K562 (cell line): ENCODE data around the gene CRACDL. TPM values are rescaled to one million over a fixed set of nuclear protein-coding genes. Genes with fewer than 3 reads are reported as not detected.

Experiments used
- ATAC-seq: fragments of 200-7000 bp; cut with Tn5 transposase; 3 replicates; pipeline ENCODE4 v1.9.1; 2020; ENCODE audit warnings: moderate library complexity
- BruUV-seq: library from RNA; stranded (reverse); fragments of 400-500 nt; replicated peaks from 2 replicates; lab custom pipeline; 2021; lab: Mats Ljungman, UMichigan
- CTCF ChIA-PET: fragments of 300-600 bp; formaldehyde crosslinking; extraction: SDS; loops from one replicate; lab custom pipeline; 2021; ENCODE audit warnings: low intra/inter-chr PET ratio; lab: Yijun Ruan, JAX
- POLR2A ChIA-PET: fragments of 300-600, 350-650 bp; sonication (Branson Sonifier 250); formaldehyde crosslinking; extraction: SDS; loops from one replicate; lab custom pipeline; 2021; ENCODE audit warnings: antibody characterized with exemption, inconsistent platforms; lab: Yijun Ruan, JAX
- DNase-seq, 4 experiments: peaks; one replicate each; pipeline versions ENCODE4 v3.0.0 to v3.0.0-alpha.2; 2011 to 2018; ENCODE audit warnings: low spot score in 3 of 4, mixed read lengths in 3 of 4; ENCODE audit errors: extremely low read depth in 1 of 4
- FAIRE-seq: peaks from 2 replicates; lab custom pipeline; 2011; peaks lifted over from hg19 to GRCh38; lab: Jason Lieb, UNC
- H2AFZ ChIP-seq: 2 replicates; pipeline ENCODE4 v1.6.0; 2011; ENCODE audit warnings: low read depth, low read length, control low read depth, inconsistent platforms
- H3K27ac ChIP-seq: fragments of 200-600 bp; 3 replicates; pipeline ENCODE4 v1.8.0; 2011; ENCODE audit warnings: low read depth, mild to moderate bottlenecking, control low read depth, inconsistent platforms, low read length, moderate library complexity, mixed read lengths; ENCODE audit errors: extremely low read depth
- H3K27me3 ChIP-seq, 2 experiments: fragments of 300-600 bp in 1 of 2; 2 replicates in 1 of 2; 3 replicates in 1 of 2; pipeline versions ENCODE4 v1.6.0 to v1.8.0; 2011; ENCODE audit warnings: inconsistent platforms in 2 of 2, low read length in 2 of 2, mild to moderate bottlenecking in 1 of 2, mixed read lengths in 1 of 2, moderate library complexity in 1 of 2; ENCODE audit not compliant: control insufficient read depth in 2 of 2, insufficient read depth in 2 of 2
- H3K36me3 ChIP-seq: fragments of 300-600 bp; 3 replicates; pipeline ENCODE4 v1.8.0; 2011; ENCODE audit warnings: mild to moderate bottlenecking, low read length, inconsistent platforms; ENCODE audit not compliant: control insufficient read depth, insufficient read depth
- H3K4me1 ChIP-seq, 2 experiments: fragments of 200-600 bp in 1 of 2; replicated peaks in 1 of 2; 2 replicates in 1 of 2; 3 replicates in 1 of 2; pipeline versions ENCODE4 v1.5.1 to v1.8.0; 2011; ENCODE audit warnings: inconsistent platforms in 2 of 2, low read length in 2 of 2, mild to moderate bottlenecking in 1 of 2, mixed read lengths in 1 of 2, moderate library complexity in 1 of 2; ENCODE audit not compliant: control insufficient read depth in 2 of 2, insufficient read depth in 2 of 2
- H3K4me2 ChIP-seq: 2 replicates; pipeline ENCODE4 v1.6.1; 2011; ENCODE audit warnings: low read length, control low read depth, inconsistent platforms, mixed read lengths; ENCODE audit not compliant: insufficient read depth
- H3K4me3 ChIP-seq: fragments of 200-600 bp; sonication (generic), shearing (Covaris generic); 2 replicates; pipeline ENCODE4 v1.5.1; 2016; ENCODE audit warnings: control low read depth, inconsistent platforms
- H3K79me2 ChIP-seq: fragments of 200-600 bp; 3 replicates; pipeline ENCODE4 v1.8.0; 2011; ENCODE audit warnings: low read length, inconsistent platforms; ENCODE audit not compliant: control insufficient read depth, insufficient read depth
- H3K9ac ChIP-seq, 2 experiments: 2 replicates each; pipeline versions ENCODE4 v1.6.0 to v1.6.1; 2011; ENCODE audit warnings: low read depth in 2 of 2, low read length in 2 of 2, control low read depth in 1 of 2, inconsistent platforms in 1 of 2, mild to moderate bottlenecking in 1 of 2, mixed read lengths in 1 of 2; ENCODE audit not compliant: insufficient read depth in 1 of 2
- H3K9me1 ChIP-seq: one replicate; pipeline ENCODE4 v1.6.0; 2011; ENCODE audit warnings: inconsistent platforms, mild to moderate bottlenecking, low read length, moderate library complexity; ENCODE audit not compliant: control insufficient read depth, insufficient read depth
- H3K9me3 ChIP-seq: replicated peaks from 2 replicates; pipeline ENCODE4 v1.5.1; 2011; ENCODE audit warnings: low read depth, low read length, inconsistent platforms; ENCODE audit not compliant: control insufficient read depth, insufficient read depth
- H4K20me1 ChIP-seq: replicated peaks from 2 replicates; pipeline ENCODE4 v1.6.1; 2011; ENCODE audit warnings: low read length, inconsistent platforms, mixed read lengths; ENCODE audit not compliant: control insufficient read depth, insufficient read depth
- E2F6 ChIP-seq, 2 experiments: IDR thresholded peaks; 2 replicates each; pipeline ENCODE4 v1.6.1; 2011; ENCODE audit warnings: borderline replicate concordance in 1 of 2, control low read depth in 1 of 2, low read depth in 1 of 2, low read length in 1 of 2, mild to moderate bottlenecking in 1 of 2, mixed read lengths in 1 of 2, moderate library complexity in 1 of 2; ENCODE audit not compliant: insufficient read depth in 1 of 2, insufficient read length in 1 of 2, poor library complexity in 1 of 2, severe bottlenecking in 1 of 2; ENCODE audit errors: extremely low read depth in 1 of 2
- ETS1 ChIP-seq: conservative IDR thresholded peaks from 2 replicates; pipeline ENCODE4 v1.6.1; 2011; ENCODE audit warnings: low read depth, mild to moderate bottlenecking, low read length; ENCODE audit not compliant: control insufficient read depth
- HNRNPL ChIP-seq: fragments of 200-400 bp; formaldehyde crosslinking; IDR thresholded peaks from 2 replicates; pipeline ENCODE4 v1.6.1; 2017; ENCODE audit warnings: low read depth, mild to moderate bottlenecking, low read length
- MEF2D ChIP-seq: conservative IDR thresholded peaks from 2 replicates; pipeline ENCODE4 v1.6.1; 2016; ENCODE audit warnings: low read depth, missing genetic modification characterization, missing compliant biosample characterization
- RBM39 ChIP-seq: fragments of 200-400 bp; formaldehyde crosslinking; optimal IDR thresholded peaks from 2 replicates; pipeline ENCODE3; 2018; ENCODE audit warnings: low read depth, low read length
- TCF7 ChIP-seq: sonication (generic); IDR thresholded peaks from 2 replicates; pipeline ENCODE4 v1.6.1; 2016; ENCODE audit warnings: antibody characterized with exemption, borderline replicate concordance
- ZBTB49 ChIP-seq: sonication (generic); formaldehyde crosslinking; IDR thresholded peaks from 2 replicates; pipeline ENCODE4 v1.8.0; 2022; ENCODE audit warnings: missing genetic modification reagents, mild to moderate bottlenecking, borderline replicate concordance
- ZC3H4 ChIP-seq: sonication (generic); formaldehyde crosslinking; IDR thresholded peaks from 2 replicates; pipeline ENCODE4 v1.9.0; 2021; ENCODE audit warnings: missing genetic modification reagents, borderline replicate concordance
- WGBS: fragments of 100-300 bp; shearing (Covaris generic); methylation state at CpG from one replicate; pipeline ENCODE4 v1.1.6; 2016; ENCODE audit warnings: low coverage, mixed read lengths; ENCODE audit not compliant: insufficient coverage; ENCODE audit errors: missing lambda C conversion rate; 5-methylcytosine and 5-hydroxymethylcytosine counted together
- in situ Hi-C: fragments of 300-500 bp; cut with MboI; formaldehyde crosslinking; loops from 4 replicates; pipeline ENCODE4 v1.15.0; 2018; ENCODE audit warnings: inconsistent platforms, mixed read lengths
- intact Hi-C: fragments of 100-400 bp; cut with micrococcal nuclease; formaldehyde crosslinking; loops from 2 replicates; pipeline ENCODE4 v1.14.2; 2022
- polyA plus RNA-seq, 8 experiments: library from polyadenylated mRNA; depleted of rRNA in 4 of 8; stranded (reverse) in 5 of 8; unstranded in 3 of 8; fragments of >200 nt; fragmentation: Nextera tagmentation in 2 of 8; fragmentation: Illumina TruSeq in 1 of 8; extraction: Ambion mirVana in 2 of 8; extraction: Trizol in 1 of 8; gene quantifications; 2 replicates each; pipeline versions ENCODE4 v1.2.1 to v1.2.3, GENCODE V29; 2011 to 2014; ENCODE audit warnings: inconsistent platforms in 1 of 8, missing spikeins in 1 of 8
- total RNA-seq, 7 experiments: library from RNA; depleted of rRNA in 6 of 7; stranded (reverse); fragments of >200 nt in 6 of 7; fragmentation: Illumina TruSeq in 2 of 7; extraction: Trizol in 2 of 7; gene quantifications; 2 replicates each; pipeline versions ENCODE4 v1.2.1 to v1.2.3, GENCODE V29; 2011 to 2021; ENCODE audit warnings: low replicate concordance in 1 of 7
- TF ChIP-seq, protein P1 (sequence below): fragments of 200-800 bp; sonication (Bioruptor generic); IDR thresholded peaks from 2 replicates; pipeline ENCODE4 v1.6.1; 2016; ENCODE audit warnings: missing genetic modification characterization, missing compliant biosample characterization
- TF ChIP-seq, protein P2 (sequence below): sonication (generic); formaldehyde crosslinking; IDR thresholded peaks from 2 replicates; pipeline ENCODE4 v1.8.0; 2022; ENCODE audit warnings: missing genetic modification reagents, mild to moderate bottlenecking, moderate library complexity, borderline replicate concordance

The CRACDL gene
- total and polyA plus RNA-seq, 9 of the 15 experiments (the other 6 are each of a cell fraction or from before 2014, with no cell fraction given), result not detected

GRCh38 chr2:98929920-98930319 is 6.1 kb downstream of the CRACDL start:
- H3K27ac ChIP-seq, result no peak overlapping the region
- ChIA-PET POLR2A (no interaction called here), CTCF (no interaction called here)
- in situ Hi-C loops (no loop called here), intact Hi-C loops (no loop called here)
- no peaks in the 10 kb centered on the region for H3K9me1 ChIP-seq
- no peak for ATAC-seq
- H3K79me2 ChIP-seq, result no peaks in the 10 kb centered on the region
- FAIRE-seq, result no peak
- 1% methylated on average over 10 of the region's 15 CpGs for WGBS
- H3K4me3 ChIP-seq, result no peak overlapping the region
- no peak overlapping the region for H2AFZ ChIP-seq
- H3K36me3 ChIP-seq, result no peaks in the 10 kb centered on the region
- H3K9ac ChIP-seq, result no peak overlapping the region
- no TSS peak for BruUV-seq
- H3K27me3 ChIP-seq, result peaks cover 15 to 46% of the 10 kb centered on the region in 2 experiments; a peak in 3 of 5 replicates
- no peaks in the 10 kb centered on the region; the same call in 1 of the 2 replicates for H4K20me1 ChIP-seq
- no peaks in the 10 kb centered on the region for H3K9me3 ChIP-seq
- H3K4me2 ChIP-seq, result no peak overlapping the region
- no peaks in the 10 kb centered on the region for H3K4me1 ChIP-seq
- DNase-seq, result no peak
- TF ChIP-seq RBM39 (no peak), HNRNPL (no peak), MEF2D (tag) (no peak), E2F6 (IDR thresholded peaks at IDR 0.05; ENCODE audit: borderline replicate concordance in 1 of 2, extremely low read depth in 1 of 2, insufficient read depth in 1 of 2, insufficient read length in 1 of 2, low read depth in 1 of 2, low read length in 1 of 2, poor library complexity in 1 of 2, severe bottlenecking in 1 of 2) (no peak), TCF7 (no peak), ZC3H4 (CRISPR knock-in tag) (no peak), ZBTB49 (CRISPR knock-in tag) (no peak), ETS1 (no peak)
- TF ChIP-seq, protein P1, sequence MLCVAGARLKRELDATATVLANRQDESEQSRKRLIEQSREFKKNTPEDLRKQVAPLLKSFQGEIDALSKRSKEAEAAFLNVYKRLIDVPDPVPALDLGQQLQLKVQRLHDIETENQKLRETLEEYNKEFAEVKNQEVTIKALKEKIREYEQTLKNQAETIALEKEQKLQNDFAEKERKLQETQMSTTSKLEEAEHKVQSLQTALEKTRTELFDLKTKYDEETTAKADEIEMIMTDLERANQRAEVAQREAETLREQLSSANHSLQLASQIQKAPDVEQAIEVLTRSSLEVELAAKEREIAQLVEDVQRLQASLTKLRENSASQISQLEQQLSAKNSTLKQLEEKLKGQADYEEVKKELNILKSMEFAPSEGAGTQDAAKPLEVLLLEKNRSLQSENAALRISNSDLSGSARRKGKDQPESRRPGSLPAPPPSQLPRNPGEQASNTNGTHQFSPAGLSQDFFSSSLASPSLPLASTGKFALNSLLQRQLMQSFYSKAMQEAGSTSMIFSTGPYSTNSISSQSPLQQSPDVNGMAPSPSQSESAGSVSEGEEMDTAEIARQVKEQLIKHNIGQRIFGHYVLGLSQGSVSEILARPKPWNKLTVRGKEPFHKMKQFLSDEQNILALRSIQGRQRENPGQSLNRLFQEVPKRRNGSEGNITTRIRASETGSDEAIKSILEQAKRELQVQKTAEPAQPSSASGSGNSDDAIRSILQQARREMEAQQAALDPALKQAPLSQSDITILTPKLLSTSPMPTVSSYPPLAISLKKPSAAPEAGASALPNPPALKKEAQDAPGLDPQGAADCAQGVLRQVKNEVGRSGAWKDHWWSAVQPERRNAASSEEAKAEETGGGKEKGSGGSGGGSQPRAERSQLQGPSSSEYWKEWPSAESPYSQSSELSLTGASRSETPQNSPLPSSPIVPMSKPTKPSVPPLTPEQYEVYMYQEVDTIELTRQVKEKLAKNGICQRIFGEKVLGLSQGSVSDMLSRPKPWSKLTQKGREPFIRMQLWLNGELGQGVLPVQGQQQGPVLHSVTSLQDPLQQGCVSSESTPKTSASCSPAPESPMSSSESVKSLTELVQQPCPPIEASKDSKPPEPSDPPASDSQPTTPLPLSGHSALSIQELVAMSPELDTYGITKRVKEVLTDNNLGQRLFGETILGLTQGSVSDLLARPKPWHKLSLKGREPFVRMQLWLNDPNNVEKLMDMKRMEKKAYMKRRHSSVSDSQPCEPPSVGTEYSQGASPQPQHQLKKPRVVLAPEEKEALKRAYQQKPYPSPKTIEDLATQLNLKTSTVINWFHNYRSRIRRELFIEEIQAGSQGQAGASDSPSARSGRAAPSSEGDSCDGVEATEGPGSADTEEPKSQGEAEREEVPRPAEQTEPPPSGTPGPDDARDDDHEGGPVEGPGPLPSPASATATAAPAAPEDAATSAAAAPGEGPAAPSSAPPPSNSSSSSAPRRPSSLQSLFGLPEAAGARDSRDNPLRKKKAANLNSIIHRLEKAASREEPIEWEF (CRISPR knock-in tag), result no peak
- TF ChIP-seq, protein P2, sequence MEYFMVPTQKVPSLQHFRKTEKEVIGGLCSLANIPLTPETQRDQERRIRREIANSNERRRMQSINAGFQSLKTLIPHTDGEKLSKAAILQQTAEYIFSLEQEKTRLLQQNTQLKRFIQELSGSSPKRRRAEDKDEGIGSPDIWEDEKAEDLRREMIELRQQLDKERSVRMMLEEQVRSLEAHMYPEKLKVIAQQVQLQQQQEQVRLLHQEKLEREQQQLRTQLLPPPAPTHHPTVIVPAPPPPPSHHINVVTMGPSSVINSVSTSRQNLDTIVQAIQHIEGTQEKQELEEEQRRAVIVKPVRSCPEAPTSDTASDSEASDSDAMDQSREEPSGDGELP (CRISPR knock-in tag), result no peak
